ENCODE measurements around the gene MATCAP1. TPM values are rescaled to one million over a fixed set of nuclear protein-coding genes. Genes with fewer than 3 reads are reported as not detected.

The MATCAP1 gene
- total RNA-seq, 1 experiment from 2014 or later = 33.9 TPM

DNA sequence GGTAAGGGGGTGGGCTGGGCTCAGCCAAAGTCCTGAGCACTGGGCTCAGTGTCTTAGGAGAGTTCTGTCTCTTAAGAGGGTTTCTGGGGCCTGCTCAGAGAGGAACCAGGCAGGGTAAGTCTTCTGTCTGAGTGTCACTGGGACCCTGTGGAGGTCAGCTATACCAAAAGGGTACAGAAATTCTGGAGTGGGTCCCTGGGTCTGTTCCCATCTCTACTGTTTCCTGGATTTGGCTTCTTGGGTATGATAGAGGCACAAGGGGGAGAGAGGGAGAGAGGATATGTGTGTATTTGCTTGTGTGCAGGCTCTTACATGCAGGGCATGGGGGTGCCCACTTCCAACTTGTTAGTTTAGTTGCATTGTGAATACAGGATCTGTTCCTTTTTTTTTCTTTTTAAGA, 9.8 kb upstream of the MATCAP1 start:
- BruUV-seq (replicated peaks) = no TSS peak
- H3K27ac ChIP-seq (ENCODE audit: low read depth, low read length, poor library complexity, severe bottlenecking) = peak overlapping the region; percentile 85
- intact Hi-C loops (cut with micrococcal nuclease; ENCODE audit: unreplicated experiment) = no loop called here
- peak overlapping the region; percentile 98 for H3K4me3 ChIP-seq (ENCODE audit: low read depth, low read length, poor library complexity, severe bottlenecking)
- peaks cover 18% of the 10 kb centered on the region for H3K4me1 ChIP-seq (ENCODE audit: insufficient read depth, low read length, poor library complexity, severe bottlenecking)
- H3K27me3 ChIP-seq (replicated peaks; ENCODE audit: insufficient read depth, low read depth, low read length, poor library complexity) = no peaks in the 10 kb centered on the region
- POLR2A ChIA-PET (ENCODE audit: low non-redundant PET) = no interaction called here
- no peaks in the 10 kb centered on the region for H3K9me3 ChIP-seq (ENCODE audit: low read depth, low read length, poor library complexity, severe bottlenecking)
- DNase-seq (ENCODE audit: low spot score) = no peak
- peaks cover 49% of the 10 kb centered on the region for H3K36me3 ChIP-seq (ENCODE audit: insufficient read depth, low read length, poor library complexity, severe bottlenecking)
- CTCF ChIA-PET = no interaction called here
- no peak for TF ChIP-seq CTCF (conservative IDR thresholded peaks at IDR 0.05; ENCODE audit: low read depth, low read length)
- TF ChIP-seq EZH2 (IDR thresholded peaks at IDR 0.05; ENCODE audit: borderline replicate concordance, low read depth, low read length, poor library complexity, severe bottlenecking) = no peak

GRCh38 chr16:67192781-67193361, 9.1 kb upstream of the MATCAP1 start:
- intact Hi-C loops (cut with micrococcal nuclease; ENCODE audit: unreplicated experiment) = no loop called here
- no peaks in the 10 kb centered on the region for H3K9me3 ChIP-seq (ENCODE audit: low read depth, low read length, poor library complexity, severe bottlenecking)
- H3K36me3 ChIP-seq (ENCODE audit: insufficient read depth, low read length, poor library complexity, severe bottlenecking) = peaks cover 45% of the 10 kb centered on the region
- peak overlapping the region; percentile 98 for H3K4me3 ChIP-seq (ENCODE audit: low read depth, low read length, poor library complexity, severe bottlenecking)
- ChIA-PET POLR2A (ENCODE audit: low non-redundant PET) (no interaction called here), CTCF (interaction anchor here (0.6 kb wide), 1 partner anchor 134 kb away, joined by 3 read pairs; the partner anchor contains the start of genes KCTD19 and LRRC36)
- no peaks in the 10 kb centered on the region for H3K27me3 ChIP-seq (replicated peaks; ENCODE audit: insufficient read depth, low read depth, low read length, poor library complexity)
- TF ChIP-seq CTCF (conservative IDR thresholded peaks at IDR 0.05; ENCODE audit: low read depth, low read length) (no peak), EZH2 (IDR thresholded peaks at IDR 0.05; ENCODE audit: borderline replicate concordance, low read depth, low read length, poor library complexity, severe bottlenecking) (no peak)
- peak overlapping the region; percentile 85 for H3K27ac ChIP-seq (ENCODE audit: low read depth, low read length, poor library complexity, severe bottlenecking)
- BruUV-seq (replicated peaks) = no TSS peak
- peaks cover 18% of the 10 kb centered on the region for H3K4me1 ChIP-seq (ENCODE audit: insufficient read depth, low read length, poor library complexity, severe bottlenecking)
- DNase-seq (ENCODE audit: low spot score) = no peak

DNA sequence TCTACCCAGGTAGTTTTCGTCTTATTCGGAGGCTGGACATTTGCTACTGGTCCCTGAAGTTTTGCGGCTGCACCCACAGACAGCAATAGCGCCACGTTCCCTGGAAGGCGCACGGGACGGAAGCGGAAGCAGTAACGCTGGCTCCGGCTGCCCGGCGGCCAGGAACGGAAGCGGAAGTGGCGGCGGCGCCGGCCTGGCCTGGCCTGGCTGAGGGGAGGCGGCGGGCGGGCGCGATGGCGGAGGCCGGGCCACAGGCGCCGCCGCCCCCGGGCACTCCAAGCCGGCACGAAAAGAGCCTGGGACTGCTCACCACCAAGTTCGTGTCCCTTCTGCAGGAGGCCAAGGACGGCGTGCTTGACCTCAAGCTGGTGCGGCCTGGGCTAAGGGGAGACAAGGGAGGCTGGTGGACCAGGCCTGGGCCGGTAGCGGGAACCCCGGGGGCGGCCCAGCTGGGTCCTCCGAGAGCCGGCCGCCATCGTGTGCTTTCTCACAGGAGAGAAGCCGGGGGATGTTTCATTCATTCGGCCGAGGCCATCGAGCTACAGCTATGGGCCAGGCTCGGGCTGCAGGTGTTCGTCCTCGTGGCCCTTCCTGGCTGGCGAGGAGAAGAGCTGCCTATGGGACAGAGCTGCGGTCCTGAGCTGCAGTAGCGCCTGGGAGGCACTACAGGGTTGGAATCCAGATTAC, 8.4 kb upstream of the MATCAP1 start, which contains the start of gene E2F4:
Gene E2F4, plus strand, starts transcription at position 161 of the 687 bp plus-strand sequence. Its CDS starts 73 bp downstream, at position 234.
- BruUV-seq (replicated peaks) = TSS peak; percentile 58
- peak; percentile 95 for DNase-seq (ENCODE audit: low spot score)
- ChIA-PET CTCF (interaction anchor here (0.6 kb wide), 1 partner anchor 135 kb away, joined by 3 read pairs; the partner anchor contains the start of genes KCTD19 and LRRC36), POLR2A (ENCODE audit: low non-redundant PET) (no interaction called here)
- no peak for TF ChIP-seq CTCF (conservative IDR thresholded peaks at IDR 0.05; ENCODE audit: low read depth, low read length)
- TF ChIP-seq EZH2 (IDR thresholded peaks at IDR 0.05; ENCODE audit: borderline replicate concordance, low read depth, low read length, poor library complexity, severe bottlenecking) = no peak
- H3K4me3 ChIP-seq (ENCODE audit: low read depth, low read length, poor library complexity, severe bottlenecking) = peak within 1 kb of the TSS; percentile 98
- peaks cover 18% of the 10 kb centered on the region for H3K4me1 ChIP-seq (ENCODE audit: insufficient read depth, low read length, poor library complexity, severe bottlenecking)
- H3K9me3 ChIP-seq (ENCODE audit: low read depth, low read length, poor library complexity, severe bottlenecking) = no peaks in the 10 kb centered on the region
- H3K36me3 ChIP-seq (ENCODE audit: insufficient read depth, low read length, poor library complexity, severe bottlenecking) = peaks cover 39% of the 10 kb centered on the region
- peak within 1 kb of the TSS; percentile 85 for H3K27ac ChIP-seq (ENCODE audit: low read depth, low read length, poor library complexity, severe bottlenecking)
- no peaks in the 10 kb centered on the region for H3K27me3 ChIP-seq (replicated peaks; ENCODE audit: insufficient read depth, low read depth, low read length, poor library complexity)
- intact Hi-C loops (cut with micrococcal nuclease; ENCODE audit: unreplicated experiment) = no loop called here
